ENCODE results near the gene ALDH2. TPM values are rescaled to one million over a fixed set of nuclear protein-coding genes. Genes with fewer than 3 reads are reported as not detected.

ALDH2 gene
- total RNA-seq: 136 and 170 TPM in 2 replicates

DNA sequence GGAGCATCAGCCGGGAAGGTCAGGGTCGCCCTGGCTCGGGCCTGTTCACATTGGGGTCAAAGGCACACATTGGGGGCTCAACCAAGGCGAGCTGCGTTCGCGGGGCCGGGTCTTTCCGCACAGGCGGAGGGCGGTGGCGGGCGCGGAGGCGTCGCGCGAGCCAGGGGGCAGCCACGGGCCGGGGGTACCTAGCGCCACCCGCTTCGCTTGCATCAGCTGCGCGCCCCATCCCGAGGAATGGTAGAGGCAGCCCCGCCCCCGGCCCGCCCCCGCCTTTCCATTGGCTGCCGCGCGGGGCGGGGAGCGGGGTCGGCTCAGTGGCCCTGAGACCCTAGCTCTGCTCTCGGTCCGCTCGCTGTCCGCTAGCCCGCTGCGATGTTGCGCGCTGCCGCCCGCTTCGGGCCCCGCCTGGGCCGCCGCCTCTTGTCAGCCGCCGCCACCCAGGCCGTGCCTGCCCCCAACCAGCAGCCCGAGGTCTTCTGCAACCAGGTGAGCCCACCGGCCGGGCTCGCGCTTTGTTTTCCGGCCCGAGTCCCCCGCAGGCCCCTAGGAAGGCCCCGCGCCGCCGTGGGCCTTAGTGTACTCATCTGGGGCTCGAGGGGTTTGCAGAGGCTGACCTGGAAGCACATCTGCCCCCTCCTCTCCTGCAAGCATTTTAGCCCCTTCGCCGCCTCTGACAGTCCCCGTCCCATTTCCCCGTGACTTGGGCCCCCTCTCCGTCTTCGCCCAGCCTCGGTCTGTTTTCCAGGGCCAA is at the start of gene ALDH2:
Gene ALDH2 (plus strand): TSS at position 326 of the 754 bp plus-strand sequence. CDS start 50 bp downstream, at position 376.

GRCh38 chr12:111841750-111842555 is 75.2 kb downstream of the ALDH2 start, which contains the start of gene MAPKAPK5:
TSS of gene MAPKAPK5 (plus strand) at chr12:111842228. CDS start at chr12:111842734, 506 bp downstream.

Other genes with a start within 250 kb of the ALDH2 start
- gene ATXN2, start 167.6 kb upstream of the ALDH2 start, total RNA-seq: 16.5 and 19.6 TPM in 2 replicates
- 15.7 and 19.6 TPM in 2 replicates for gene BRAP, start 81.0 kb upstream of the ALDH2 start, total RNA-seq
- gene ACAD10, start 80.9 kb upstream of the ALDH2 start, total RNA-seq: 9.6 and 12.2 TPM in 2 replicates
- 18.0 and 19.6 TPM in 2 replicates for gene MAPKAPK5, start 75.3 kb downstream of the ALDH2 start, total RNA-seq
- gene TMEM116, start 246.2 kb downstream of the ALDH2 start, total RNA-seq: 3.5 and 3.8 TPM in 2 replicates
- 95.9 and 100 TPM in 2 replicates for gene ERP29, start 246.5 kb downstream of the ALDH2 start, total RNA-seq